GM19193 (cell line): ENCODE measurements around the gene NUB1.

Experiments
- POLR2A ChIP-seq: IDR thresholded peaks from 4 replicates; pipeline ENCODE4 v1.6.1; 2011; ENCODE audit not compliant: insufficient read depth, insufficient read length; ENCODE audit errors: extremely low read depth

NUB1 gene, protein sequence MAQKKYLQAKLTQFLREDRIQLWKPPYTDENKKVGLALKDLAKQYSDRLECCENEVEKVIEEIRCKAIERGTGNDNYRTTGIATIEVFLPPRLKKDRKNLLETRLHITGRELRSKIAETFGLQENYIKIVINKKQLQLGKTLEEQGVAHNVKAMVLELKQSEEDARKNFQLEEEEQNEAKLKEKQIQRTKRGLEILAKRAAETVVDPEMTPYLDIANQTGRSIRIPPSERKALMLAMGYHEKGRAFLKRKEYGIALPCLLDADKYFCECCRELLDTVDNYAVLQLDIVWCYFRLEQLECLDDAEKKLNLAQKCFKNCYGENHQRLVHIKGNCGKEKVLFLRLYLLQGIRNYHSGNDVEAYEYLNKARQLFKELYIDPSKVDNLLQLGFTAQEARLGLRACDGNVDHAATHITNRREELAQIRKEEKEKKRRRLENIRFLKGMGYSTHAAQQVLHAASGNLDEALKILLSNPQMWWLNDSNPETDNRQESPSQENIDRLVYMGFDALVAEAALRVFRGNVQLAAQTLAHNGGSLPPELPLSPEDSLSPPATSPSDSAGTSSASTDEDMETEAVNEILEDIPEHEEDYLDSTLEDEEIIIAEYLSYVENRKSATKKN

DNA sequence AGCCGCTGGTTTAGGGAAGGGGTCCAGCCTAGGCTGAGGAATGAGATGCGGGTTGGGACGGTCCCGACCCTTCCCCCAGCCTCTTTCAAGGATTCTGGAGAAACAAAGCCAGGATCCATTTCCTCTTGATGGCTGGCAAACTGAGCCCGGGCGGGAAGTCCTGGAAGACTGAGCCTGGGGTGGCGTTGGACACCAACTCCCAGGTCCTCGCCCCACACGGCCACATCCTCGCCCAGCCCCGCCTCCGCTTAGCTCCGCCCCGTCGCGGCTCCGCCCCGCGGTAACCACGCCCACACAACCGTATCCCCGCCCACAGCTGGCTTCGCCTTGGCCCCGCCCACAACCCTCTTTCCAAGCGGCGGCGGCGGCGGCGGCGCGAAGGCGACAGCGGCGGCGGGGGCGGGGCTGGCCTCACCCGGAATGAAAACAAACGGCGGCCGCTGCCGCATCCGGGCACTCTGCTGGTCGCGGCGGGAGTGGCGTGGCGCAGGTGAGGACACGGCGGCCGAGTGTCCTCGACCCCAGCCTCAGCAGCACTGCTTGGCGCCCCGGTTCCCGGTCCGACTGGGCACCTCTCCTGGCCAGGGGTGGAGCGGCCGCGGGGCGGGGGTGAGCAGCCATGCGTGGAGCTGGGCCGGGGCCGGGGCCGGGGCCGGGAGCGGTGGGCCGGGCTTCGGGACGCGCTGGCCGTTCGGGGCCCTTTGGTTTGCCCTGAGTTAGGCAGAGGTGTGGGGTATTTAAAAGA lies at the start of gene NUB1:
Gene NUB1 (plus strand): TSS at position 456 of the 745 bp plus-strand sequence. CDS start 3,538 bp downstream, outside the sequence.
- TF ChIP-seq POLR2A: peak; percentile 66

DNA sequence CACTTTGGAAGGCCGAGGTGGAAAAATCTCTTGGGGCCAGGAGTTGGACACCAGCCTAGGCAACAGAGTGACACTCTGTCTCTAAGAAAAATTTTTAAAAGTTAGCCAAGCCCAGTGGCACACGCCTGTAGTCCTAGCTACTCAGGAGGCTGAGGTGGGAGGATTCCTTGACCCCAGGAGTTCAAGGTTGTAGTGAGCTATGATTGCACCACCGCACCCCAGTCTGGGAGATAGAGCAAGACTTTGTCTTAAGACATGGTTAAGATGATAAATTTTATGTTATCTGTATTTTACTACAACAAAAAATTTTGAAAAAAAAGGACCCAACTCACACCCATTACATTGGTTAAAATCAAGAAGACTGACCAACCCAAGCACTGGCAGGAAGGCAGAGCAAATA lies 48.8 kb upstream of the NUB1 start:
- no peak for TF ChIP-seq POLR2A

DNA sequence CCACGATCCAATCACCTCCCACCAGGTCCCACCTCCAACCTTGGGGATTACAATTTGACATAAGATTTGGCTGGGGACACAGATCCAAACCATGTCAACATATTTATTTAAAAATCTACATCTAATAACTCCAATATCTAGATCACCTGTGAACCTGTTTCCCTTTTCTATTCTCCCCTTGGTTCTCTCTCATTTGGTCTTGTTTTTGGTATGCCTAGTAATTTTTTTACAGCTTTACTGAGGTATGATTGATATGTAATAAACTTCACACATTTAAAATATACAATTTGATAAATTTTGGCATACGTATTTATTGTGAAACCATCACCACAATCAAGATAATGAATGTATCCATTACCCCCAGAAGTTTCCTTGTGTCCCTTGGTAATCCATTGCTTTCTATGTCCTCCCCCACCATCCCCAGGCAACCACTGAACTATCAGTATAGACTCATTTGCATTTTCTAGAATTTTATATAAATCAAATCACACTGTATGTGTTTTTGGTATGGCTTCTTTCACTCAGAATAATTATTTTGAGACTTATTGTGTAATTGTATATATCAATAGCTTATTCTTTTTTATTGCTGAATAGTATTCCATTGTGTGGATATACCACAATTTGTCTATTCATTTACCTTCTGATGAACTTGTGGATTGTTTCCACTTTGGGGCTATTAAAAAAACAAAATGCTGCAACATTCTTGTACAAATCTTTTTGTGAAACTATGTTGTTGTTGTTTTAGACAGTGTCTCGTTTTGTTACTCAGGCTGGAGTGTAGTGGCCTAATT lies 45.2 kb upstream of the NUB1 start:
- no peak for TF ChIP-seq POLR2A

DNA sequence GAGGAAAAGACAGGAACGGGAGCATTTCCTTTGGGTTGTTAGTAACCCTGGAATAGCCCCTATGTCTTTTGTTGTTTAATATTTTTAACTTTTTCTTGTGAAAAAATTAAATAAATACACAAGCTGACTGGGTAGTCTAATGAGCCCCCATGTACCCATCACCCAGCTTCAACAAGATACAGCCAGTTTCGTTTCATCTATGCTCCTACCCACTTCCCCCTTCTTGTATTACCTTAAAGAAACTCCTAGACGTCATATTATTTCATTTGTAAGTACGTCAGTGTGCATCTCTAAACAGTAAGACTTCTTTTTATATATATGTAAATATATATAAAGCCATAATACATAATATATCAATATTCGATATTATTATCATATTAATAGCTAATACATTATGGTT lies 42.8 kb upstream of the NUB1 start:
- no peak for TF ChIP-seq POLR2A

DNA sequence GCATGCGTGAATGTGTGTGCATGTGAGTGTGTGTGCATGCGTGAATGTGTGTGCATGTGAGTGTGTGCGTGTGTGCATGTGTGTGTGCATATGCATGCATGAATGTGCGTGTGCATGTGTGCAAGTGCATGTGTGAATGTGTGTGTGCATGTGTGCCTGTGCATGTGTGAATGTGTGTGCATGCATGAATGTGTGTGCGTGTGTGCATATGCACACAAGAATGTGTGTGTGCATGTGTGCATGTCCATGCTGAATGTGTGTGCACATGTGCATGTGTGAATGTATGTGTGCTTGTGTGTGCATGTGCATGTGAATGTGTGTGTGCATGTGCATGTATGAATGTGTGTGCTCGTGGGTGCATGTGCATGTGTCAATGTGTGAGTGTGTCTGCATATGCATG lies 42.1 kb upstream of the NUB1 start:
- no peak for TF ChIP-seq POLR2A

DNA sequence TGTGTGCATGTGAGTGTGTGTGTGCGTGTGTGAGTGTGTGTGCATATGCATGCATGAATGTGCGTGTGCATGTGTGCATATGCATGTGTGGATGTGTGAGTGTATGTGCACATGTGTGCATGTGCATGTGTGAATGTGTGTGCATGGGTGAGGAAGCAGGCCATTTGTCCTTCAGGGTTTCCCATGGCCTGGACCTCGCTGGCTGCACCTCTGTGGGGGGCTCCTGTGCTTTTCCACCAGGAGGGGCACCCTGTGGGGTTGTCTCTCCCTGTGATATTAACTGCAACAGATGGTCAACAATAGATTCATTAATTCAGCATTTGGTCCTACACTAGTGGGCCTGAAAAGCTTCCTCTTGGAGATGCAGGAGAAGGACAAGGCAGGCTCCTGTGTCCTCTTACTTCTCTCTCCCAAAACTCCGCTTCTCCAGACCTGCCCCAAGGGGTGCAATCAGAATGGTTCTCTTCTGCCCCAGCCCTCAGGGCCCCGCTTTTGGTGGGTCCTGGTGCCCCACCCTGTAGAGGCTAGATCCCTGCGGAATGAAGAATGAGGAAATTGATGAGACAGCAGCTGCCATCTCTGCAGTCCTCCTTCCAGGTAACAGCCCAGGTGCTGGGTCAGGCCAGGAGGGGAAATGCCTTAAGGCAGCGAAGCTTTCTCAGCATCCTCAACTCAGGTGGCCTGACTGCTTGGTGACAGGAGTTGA lies 41.5 kb upstream of the NUB1 start:
- no peak for TF ChIP-seq POLR2A

DNA sequence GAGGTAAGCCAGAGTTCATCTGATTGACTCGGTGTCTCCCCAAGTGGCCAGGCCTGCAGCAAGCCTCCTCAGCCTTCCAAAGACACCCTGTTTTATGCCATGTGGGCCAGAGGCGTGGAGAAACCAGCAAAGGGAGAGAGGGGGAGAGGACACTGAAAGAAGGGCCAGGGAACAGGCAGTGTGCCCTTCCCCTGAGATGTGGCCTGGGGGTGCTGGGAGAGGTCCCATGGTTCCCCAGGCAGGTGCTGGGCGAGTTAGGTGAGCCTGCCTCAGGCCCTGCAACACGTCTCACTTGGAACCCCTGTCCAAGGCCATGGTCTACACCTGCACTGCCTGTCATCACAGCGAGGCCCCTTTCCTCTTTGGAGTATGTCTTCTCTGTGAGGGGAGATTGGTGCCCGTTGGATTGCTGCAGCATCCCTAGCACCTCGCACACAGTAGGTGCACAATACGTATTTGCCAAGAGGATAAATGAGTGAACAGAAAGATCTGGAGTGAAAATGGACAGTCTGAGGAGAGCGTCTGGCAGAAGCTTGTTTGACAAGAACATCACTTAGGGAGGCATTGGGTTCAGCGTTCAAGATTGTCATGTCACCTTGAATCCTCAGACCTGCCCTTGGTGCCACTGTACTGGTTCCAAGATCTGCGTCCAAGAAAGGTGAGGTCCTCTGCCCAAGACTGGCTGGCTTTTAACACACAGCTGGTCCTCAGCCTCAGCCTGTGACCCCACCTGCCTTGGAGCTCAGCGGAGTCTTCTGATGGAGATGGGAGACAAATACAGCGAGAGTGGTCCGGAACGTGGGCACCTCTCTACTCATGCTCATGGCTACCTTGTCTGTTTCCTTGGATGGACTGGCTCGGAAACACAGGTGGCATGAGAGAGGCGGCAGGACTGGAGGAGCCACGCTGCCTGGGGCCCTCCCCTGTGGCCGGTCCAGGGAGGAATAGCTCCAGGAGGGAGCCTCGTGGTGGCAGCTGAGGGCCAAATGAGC lies 39.8 kb upstream of the NUB1 start:
- TF ChIP-seq POLR2A: no peak

DNA sequence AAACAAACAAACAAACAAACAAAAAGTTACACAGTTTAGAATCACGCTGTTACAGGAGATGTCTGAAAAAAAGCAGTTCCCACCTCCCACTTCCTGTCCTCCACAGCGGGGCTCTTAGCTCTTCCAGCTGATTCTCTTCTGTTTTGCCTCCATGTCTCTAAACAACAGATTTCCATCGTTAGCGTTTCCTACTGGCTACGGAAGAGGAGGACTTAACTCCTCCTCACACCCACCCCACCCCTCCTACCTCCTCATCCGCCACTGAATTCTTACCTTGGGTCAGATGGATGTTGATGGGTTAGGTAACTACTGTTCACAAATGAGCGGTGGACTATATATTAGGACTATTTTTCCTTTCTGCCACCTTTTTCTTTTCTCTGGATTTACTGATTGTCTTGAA lies 36.8 kb upstream of the NUB1 start:
- no peak for TF ChIP-seq POLR2A

DNA sequence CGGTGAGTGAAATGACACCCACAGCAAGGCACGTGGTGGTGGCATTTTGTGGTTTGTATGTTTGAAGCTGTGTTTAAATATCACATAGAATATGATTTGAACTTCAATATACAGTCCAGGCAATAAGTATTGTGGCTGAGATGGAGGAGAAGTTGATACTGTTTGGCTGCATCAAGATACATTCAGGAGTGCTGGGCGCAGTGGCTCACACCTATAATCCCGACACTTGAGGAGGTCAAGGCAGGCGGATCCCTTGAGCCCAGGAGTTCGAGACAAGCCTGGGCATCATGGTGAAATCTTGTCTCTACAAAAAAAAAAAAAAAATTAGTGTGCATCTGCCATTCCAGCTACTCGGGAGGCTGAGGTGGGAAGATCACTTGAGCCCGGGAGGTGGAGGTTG lies 35.2 kb upstream of the NUB1 start:
- no peak for TF ChIP-seq POLR2A

DNA sequence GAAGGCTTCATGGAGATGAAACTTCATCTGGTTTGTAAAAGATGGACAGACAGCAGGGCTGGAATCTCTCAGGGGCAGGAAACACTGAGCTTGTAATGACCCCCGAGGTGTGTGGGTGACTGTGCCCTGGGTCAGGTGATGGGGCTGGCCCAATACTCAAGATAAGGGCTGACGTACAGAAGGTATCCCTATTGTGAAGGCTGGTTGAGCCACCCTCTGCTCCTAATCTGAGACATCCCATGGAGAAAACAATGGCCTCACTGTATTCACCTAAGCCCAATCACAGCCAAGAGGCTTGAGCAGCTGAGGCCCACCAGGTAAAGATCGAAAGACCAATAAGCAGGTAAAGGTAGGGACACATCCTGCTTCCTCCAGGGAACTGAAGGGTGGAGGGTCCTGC lies 34.8 kb upstream of the NUB1 start:
- no peak for TF ChIP-seq POLR2A

DNA sequence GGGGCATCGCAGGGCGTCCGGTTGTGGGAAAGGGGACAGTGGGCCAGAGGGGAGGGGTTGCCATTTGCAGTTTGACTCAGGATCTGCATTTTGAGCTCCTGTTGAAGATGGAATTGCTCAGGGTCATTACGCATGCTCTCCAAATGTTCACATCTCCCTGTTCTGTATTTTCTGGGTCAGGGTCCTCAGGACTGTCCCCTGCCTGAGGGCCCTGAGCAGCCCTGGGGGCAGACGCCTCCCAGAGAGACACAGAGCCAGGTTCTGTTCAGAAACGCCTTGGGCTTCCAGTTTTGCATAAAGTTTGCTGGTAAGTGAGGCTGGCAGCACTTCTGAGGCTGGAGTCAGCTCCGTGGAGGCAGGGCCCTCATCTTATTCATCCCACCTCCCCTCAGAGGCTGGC lies 34.1 kb upstream of the NUB1 start:
- TF ChIP-seq POLR2A: no peak

DNA sequence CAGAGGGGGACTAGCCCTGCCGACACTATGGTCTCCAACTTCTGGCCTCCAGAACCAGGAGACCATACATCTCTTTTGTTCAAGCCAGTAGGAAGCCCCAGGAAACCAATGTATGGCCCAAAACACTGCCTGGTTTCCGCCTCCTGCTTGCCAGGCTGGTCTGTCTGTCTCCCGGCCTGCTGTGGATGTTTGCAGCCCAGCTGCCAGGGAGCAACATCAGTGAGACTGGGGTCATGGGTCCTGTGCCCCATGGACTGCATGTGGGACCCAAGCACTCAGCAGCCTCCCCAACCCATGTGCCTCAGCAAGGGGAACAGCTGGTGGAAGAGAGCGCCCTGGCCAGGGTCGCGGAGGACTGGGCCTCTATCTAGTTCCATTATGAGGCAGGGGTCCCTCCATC lies 33.4 kb upstream of the NUB1 start:
- TF ChIP-seq POLR2A: no peak

DNA sequence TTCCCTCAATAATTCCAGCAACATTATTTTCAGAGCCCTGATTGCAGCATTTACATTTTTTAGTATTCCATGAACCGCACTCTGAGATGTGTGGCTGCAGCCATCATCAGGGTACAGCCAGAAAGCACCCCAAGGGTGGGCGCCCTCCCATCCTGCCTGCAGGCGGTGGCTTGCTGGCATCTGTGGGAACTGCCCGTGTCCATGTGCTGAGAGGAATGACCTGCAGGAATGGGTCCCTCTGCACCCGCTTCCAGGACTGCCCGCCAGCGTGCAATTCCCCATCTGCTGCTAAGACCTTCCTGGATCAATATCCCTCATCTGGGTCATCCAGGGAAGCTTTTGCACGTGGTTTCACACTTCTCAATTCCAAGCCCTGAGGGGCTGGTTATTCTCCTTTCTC lies 32.8 kb upstream of the NUB1 start:
- no peak for TF ChIP-seq POLR2A
